Fibroblast of pulmonary artery (primary cell): Measurements from ENCODE around the gene MAN1C1.

Experiments used
- DNase-seq: peaks from one replicate; pipeline ENCODE4 v3.0.0-alpha.2; 2010; ENCODE audit warnings: low read depth
- H3K4me3 ChIP-seq: replicated peaks from 2 replicates; pipeline ENCODE4 v1.5.1; 2011; ENCODE audit warnings: low read depth, mild to moderate bottlenecking, control low read depth, low read length, moderate library complexity
- CTCF ChIP-seq: IDR thresholded peaks from 2 replicates; pipeline ENCODE4 v1.5.1; 2011; ENCODE audit warnings: mild to moderate bottlenecking, control low read depth, low read length, inconsistent platforms; ENCODE audit errors: missing control alignments

Gene MAN1C1

DNA sequence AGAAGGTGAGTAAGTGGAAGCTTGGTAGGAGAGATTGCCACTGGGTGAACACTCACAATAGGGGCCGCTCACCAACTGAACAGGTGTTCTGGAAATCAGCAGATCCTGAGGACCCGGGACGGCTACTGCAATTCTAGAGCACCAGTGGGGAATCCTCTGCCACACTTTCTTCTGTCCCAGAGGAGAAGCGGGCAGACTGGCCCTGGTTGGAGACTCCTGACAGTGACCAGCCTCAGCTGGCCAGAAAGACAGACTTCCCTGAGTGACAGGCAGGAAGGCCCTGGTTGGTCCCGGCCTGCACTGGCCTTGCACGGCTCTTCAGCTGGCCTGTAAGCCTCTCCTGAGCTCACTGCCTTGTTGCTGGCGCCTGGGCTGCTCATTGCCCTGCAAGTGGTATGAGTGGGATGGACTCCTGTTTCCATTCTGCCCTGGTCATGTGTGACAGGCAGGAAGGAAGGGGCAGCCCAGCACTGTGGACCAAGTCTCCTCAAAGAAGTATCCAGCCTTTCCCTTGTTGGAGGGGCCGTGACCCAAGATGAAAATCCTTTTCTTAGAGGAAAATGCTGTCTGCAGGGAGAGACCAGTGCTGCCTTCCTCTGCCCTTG is 34.5 kb downstream of the MAN1C1 start:
- no peak overlapping the region for H3K4me3 ChIP-seq
- TF ChIP-seq CTCF, result no peak
- DNase-seq, result no peak

DNA sequence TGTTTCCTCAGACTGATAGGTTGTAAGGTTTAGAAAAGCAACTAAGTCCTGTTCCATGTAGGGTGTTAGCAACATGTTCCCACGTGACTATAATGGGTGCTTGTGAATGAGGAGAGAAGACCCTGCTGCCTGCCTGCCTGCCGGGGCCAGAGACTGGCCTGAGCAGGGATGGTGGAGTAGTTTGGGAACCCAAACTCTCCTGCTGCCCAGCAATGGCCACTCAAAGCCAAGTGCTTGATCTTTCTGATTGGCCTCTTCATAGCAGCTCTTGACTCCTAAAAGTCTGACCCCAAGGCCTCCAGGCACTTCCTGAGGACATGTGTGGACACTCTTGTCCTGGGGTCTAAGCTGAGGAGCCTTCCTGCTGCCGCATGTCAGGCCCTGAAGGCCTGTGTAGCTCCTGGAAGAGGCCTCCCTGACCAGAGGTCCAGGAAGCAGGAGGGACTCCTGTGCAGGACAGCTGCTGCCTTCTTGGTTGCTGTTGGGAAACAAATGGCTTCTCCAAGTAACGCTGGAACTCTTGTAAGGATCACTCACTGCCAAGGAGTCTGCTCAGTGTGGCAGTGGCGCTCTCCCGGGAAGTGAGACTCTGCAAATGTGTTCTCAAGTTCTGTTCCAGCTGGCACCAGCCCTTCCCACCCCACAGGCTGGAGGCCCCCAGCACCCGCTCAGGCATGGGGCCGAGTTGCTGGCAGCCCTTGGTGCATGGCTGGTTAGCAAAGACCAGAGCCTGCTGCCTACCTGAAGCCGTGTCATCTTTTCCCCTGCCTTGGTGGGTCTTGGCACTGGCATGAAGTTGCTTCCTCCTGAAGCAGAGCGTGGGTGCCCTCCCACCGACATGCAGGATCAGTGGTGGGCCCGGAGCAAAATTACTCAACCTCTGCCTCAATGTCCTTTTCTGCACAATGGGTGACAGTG is 35.5 kb downstream of the MAN1C1 start:
- no peak overlapping the region for H3K4me3 ChIP-seq
- no peak for TF ChIP-seq CTCF
- DNase-seq, result no peak

GRCh38 chr1:25653558-25653957 is 37.0 kb downstream of the MAN1C1 start:
- DNase-seq, result no peak
- H3K4me3 ChIP-seq, result no peak overlapping the region

GRCh38 chr1:25654109-25654660 is 37.6 kb downstream of the MAN1C1 start:
- DNase-seq, result no peak
- no peak overlapping the region for H3K4me3 ChIP-seq
- no peak for TF ChIP-seq CTCF

More at GRCh38 chr1:25653558-25653957, 37.0 kb downstream of the MAN1C1 start:
- no peak for TF ChIP-seq CTCF

GRCh38 chr1:25657121-25657882 is 40.7 kb downstream of the MAN1C1 start:
- DNase-seq, result no peak
- no peak overlapping the region for H3K4me3 ChIP-seq
- TF ChIP-seq CTCF, result no peak

DNA sequence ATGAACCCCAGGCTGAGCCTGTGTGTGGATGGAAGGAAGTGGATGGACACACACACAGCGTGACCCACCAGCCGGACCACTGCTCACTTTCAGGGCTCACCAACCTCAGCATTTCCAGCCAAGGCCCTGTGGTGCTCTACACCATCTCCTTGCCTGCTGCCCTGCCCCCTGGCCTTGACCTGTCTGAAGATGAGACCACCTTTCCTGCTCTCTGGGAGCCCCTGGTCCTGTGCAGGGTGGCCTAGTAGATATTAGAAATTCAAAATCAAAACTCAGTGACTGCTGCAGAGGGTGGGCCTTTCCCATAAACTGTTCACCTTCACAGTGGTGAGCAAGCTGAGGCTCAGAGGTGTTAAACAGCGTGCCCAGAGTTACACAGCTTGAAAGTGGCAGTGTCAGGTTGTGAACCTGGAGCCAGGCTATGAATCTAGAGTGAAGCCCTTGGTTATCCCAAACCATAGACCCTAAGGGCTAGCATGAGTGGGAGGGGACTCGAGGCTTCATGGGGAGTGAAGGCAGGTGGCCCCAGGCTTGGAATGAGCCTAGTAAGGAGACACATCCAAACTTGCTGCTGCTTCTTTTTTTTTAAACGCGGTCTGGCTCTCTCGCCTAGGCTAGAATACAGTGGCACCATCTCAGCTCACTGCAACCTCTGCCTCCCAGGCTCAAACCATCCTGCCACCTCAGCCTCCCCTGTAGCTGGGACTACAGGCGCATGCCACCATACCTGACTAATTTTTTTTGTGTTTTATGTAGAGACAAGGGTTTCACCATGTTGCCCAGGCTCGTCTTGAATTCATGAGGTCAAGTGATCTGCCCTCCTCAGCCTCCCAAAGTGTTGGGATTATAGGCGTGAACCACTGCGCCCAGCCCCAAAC is 41.5 kb downstream of the MAN1C1 start:
- no peak for TF ChIP-seq CTCF
- DNase-seq, result no peak
- H3K4me3 ChIP-seq, result no peak overlapping the region
